Activated T-helper 9 cell treated with anti-CD3 and anti-CD28 coated beads, Interleukin-2, amount 50 U/mL, for 16 hours (primary cell): ENCODE data around the gene KEAP1.
"Not testable (repeated sequence)": the region's sequence is repeated elsewhere in the genome, so short reads cannot be mapped to it uniquely, and the experiment has no call there.

Experiments used
- DNase-seq: peaks from one replicate; pipeline ENCODE4 v3.0.0-alpha.2; 2020; ENCODE audit warnings: low read depth

Gene KEAP1

DNA sequence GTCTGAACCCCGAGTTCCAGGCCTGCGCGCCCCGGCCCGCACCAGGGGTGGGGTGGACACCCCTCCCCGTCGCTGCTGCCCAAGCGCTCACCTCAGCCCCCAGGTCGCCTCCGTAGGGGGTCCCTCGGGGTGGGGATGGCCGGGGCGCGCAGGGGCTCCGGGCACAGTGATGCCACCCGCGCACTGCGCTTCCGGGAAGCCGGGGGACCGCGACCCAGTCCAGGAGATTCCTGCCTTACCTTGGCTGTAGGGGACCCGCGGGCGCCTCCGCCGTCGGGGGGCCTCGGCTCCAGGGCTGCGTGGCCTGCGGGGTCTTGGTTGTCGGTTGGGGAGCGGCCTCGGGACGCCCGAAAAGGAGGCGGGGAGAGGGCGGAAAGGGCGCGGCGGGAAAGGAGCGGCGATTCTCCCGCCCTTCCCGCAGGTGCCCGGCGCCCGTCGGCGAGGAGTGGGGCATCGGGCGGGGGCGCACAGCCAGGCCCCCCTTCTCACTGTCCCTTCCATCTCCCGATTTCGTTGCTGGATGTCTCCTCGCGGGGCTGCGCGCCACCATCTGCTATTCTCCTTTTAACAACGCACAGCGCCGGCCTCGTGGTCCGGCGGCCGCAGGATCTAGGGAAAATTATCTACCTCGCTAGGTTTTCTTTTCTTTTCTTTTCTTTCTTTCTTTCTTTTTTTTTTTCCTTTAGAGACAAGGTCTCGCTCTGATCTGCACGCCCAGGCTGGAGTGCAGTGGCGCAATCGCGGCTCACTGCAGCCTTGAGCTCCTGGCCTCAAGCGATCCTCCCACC is at the start of gene KEAP1:
Gene KEAP1 (minus strand): TSS at position 355 of the 788 bp plus-strand sequence. CDS start 3,323 bp downstream, outside the sequence.
- peak; percentile 37 for DNase-seq

DNA sequence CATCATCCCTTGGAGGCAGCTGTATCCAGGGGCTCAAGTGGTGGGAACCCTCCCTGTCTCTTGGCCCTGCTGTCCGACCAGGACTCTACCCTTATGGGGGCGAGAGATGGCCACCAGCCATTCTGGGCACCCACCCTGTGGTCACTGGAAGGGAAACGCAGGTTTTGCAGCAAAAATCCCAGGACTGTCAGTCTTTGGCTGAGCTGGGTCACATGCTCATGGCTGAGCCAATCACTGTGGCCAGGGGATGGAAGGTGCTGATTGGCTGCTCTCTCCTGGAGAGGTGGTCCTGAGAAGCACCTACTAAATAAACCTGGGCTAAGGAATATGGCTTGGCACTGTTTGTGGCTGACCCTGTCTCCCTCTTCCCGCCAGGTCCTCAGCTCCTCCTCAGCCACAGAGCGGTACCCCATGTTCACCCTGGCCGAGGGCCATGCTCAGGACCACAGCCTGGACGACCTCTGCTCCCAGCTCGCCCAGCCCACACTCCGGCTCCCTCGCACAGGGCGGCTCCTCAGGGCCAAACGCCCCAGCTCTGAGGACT is 49.4 kb upstream of the KEAP1 start:
- no peak for DNase-seq

DNA sequence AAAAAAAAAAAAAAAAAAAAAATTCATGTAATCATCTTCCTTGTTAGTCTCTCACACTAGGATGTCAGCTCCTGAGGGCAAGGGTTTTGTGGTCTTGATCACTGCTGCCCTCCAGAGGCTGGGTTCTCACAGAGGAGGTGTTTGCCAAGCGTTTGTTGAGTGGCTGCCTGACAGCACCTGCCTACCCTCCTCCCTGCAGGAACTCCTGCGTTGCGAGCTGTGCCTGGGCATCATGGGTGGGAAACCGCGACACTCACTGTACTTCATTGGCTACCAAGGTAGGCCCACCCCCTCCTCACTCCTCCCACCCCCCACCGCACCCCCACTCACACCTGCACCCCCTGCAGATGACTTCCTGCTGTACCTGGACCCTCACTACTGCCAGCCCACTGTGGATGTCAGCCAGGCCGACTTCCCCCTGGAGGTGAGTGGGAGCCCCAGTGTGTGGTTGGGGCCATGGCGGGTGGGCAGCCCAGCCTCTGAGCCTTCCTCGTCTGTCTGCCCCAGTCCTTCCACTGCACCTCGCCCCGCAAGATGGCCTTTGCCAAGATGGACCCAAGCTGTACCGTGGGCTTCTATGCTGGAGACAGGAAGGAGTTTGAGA is 48.6 kb upstream of the KEAP1 start:
- no peak for DNase-seq

DNA sequence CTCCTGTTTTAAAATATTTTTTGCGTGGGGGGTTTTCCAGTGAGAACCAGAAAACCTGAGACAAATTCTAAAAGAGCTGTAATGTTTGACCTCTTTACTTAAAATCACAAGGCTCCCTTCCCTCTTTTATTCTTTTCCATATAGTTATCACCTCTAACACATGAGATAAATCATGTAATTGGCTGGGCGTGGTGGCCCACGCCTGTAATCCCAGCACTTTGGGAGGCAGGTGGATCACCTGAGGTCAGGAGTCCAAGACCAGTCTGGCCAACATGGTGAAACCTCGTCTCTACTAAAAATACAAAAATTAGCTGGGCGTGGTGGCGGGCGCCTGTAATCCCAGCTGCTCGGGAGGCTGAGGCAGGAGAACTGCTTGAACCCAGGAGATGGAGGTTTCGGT is 47.9 kb upstream of the KEAP1 start:
- not testable (repeated sequence) for DNase-seq

DNA sequence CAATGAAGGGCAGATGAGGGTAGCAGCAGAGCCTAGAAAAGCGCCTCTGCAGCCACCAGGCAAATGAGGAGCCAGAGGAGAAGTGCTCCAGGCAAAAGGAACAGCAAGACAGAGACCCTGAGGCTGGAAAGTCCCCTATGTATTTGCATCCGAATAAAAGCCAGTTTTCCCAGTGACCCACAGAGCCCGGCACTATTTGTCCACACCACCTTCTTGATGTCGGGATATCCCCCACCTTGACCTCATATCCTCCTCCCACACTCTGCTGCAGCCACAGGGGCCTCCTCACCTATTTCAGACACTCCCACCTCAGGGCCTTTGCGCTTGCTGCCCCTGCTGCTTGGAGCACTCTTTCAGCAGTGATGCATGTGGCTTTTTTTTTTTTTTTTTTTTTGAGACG is 47.2 kb upstream of the KEAP1 start:
- no peak for DNase-seq

DNA sequence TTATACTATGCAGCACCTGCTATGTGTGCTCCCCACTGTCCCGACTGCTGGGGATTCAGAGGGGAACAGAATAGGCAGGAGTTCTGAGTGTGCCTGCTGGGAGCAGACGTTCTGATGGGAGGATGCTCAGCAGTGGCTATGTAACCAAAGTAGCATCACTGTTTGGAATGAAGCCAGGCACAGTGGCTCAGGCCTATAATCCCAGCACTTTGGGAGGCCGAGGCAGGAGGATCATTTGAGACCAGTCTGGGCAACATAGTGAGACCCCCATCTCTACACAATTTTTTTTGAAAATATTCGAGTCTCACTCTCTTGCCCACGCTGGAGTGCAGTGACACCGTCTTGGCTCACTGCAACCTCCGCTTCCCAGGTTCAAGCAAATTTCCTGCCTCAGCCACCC is 46.6 kb upstream of the KEAP1 start:
- no peak for DNase-seq

DNA sequence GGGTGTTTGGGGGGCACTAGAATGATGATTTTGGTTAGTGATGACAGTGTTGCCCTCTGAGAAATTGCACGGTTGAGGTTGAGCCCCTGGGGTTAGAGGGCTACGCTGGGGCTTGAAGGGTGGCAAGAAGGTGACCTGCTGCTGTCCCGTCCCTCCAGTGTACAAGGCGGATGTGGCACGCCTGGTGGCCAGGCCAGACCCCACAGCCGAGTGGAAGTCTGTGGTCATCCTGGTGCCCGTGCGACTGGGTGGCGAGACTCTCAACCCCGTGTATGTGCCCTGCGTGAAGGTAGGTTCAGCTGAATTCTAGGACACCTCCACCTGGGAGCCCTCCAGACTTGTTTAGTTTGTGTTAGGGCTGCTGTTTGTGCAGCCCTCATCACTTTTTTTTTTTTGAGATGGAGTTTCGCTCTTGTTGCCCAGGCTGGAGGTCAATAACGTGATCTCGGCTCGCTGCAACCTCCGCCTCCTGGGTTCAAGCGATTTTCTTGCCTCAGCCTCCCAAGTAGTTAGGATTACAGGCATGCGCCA is 45.7 kb upstream of the KEAP1 start:
- no peak for DNase-seq

DNA sequence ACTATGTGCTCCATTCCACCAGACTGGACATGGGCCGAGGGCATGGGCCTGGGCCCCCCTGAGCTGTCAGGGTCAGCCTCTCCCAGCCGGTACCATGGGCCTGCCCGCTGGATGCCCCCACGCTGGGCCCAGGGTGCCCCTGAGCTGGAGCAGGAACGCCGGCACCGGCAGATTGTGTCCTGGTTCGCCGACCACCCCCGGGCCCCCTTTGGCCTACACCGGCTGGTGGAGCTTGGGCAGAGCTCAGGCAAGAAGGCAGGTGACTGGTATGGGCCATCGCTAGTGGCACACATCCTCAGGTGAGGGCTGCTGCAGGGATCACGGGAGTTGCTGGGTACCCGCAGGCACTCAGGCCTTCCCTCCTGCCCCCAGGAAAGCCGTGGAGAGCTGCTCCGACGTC is 43.7 kb upstream of the KEAP1 start:
- DNase-seq, result no peak

DNA sequence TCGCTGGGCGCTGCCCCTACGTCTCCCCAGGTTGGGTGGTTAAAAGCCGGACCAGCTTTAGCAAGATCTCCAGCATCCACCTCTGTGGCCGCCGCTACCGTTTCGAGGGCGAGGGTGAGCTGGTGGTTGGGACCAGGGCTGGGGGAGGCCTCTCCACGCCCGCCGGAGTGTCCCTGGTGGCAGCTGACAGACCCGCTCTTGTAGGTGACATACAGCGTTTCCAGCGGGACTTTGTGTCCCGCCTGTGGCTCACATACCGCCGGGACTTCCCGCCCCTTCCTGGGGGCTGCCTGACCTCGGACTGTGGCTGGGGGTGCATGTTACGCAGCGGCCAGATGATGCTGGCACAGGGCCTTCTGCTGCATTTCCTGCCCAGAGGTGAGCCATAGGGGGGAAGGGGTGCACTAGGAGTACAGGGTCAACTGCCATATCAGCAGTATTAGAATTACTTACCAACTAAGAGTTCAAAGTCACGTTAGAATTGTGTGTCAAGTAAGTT is 41.6 kb upstream of the KEAP1 start:
- no peak for DNase-seq

DNA sequence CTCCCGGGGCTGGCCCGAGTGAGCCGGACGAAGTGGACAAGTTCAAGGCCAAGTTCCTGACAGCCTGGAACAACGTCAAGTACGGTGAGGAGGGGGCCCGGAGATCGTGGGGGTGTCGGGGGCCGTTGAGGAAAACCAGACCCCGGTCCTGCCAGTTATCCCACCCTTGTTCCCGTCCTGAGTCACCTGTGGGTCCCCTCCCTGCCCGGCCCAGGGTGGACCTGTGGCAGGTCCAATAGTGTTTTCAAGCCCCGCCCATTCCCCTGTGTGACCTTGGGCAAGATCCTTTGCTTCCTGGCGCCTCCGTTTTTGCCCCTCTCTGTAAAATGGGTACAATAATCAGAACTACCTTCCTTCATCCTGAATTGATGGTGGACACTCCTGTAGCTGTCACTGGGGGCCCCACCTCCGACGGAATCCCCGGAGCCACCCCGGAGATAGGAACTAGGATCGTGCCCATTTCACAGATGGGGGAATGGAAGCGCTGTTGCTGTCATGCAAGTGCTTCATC is 41.1 kb upstream of the KEAP1 start:
- no peak for DNase-seq

DNA sequence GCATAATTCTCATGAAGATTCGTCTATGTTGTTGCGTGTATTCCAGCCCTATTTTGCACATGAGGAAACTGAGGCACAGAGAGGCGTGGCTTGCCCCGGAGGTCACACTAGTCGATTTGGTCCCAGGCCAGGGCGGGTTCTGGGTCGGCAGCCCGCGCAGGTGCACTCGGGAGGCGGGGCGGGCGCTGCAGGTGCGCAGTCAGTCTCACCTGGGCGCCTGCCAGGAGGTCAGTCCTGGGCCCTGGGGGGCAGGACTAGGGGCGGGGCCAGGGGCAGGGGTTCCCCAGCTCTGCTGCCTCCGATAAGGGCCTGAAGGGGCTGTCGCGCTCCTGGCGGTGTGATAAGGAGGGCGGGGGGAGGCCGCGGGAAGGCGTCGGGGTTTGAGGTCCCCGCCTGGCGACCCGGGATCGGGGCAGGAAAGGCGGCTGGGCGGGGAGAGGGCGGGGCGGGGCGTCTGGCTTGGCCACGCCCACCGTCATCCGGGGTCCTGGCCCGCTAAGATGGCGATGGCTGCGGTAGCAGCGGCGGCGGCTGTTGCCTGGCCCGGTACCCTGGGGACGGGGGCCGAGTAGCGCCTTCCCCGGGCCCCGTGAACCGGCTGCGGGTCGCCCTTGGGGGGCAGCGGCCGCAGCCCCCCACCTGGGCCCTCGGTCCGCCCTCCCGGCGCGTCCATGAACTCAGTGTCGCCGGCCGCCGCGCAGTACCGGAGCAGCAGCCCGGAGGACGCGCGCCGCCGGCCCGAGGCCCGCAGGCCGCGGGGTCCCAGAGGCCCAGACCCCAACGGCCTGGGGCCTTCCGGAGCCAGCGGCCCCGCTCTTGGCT is 40.5 kb upstream of the KEAP1 start, which contains the start of gene ATG4D:
Gene ATG4D (plus strand): TSS at position 485 of the 822 bp plus-strand sequence. CDS start 187 bp downstream, at position 672.
- DNase-seq, result peak; percentile 66

DNA sequence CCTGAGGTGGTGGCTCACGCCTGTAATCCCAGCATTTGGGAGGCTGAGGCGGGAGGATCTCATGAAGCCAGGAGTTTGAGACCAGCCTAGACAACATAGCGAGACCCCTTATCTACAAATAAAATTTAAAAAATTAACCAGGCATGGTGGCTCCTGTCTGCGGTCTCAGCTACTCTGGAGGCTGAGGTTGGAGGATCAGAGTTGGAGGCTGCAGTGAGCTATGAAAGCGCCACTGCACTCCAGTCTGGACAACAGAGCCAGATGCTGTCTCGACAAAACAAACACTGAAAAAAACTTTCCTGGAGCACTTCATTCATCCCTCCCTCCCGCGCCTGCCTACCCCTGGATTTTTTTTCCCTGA is 39.9 kb upstream of the KEAP1 start:
- no peak for DNase-seq

DNA sequence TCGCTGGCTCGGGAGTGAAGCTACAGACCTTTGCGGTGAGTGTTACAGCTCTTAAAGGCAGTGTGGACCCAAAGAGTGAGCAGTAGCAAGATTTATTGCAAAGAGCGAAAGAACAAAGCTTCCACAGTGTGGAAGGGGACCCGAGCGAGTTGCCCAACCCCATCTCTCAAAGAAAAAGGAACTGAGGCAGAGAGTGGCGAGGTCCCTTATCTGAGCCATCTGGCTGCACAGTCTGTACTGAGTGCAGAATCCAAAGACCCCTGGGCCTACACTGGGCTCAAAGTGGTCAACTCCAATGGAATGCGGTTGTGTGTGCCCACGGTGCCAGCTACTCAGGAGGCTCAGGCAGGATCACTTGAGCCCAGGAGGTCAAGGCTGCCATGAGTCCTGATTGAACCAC is 35.9 kb upstream of the KEAP1 start:
- DNase-seq, result not testable (repeated sequence)

DNA sequence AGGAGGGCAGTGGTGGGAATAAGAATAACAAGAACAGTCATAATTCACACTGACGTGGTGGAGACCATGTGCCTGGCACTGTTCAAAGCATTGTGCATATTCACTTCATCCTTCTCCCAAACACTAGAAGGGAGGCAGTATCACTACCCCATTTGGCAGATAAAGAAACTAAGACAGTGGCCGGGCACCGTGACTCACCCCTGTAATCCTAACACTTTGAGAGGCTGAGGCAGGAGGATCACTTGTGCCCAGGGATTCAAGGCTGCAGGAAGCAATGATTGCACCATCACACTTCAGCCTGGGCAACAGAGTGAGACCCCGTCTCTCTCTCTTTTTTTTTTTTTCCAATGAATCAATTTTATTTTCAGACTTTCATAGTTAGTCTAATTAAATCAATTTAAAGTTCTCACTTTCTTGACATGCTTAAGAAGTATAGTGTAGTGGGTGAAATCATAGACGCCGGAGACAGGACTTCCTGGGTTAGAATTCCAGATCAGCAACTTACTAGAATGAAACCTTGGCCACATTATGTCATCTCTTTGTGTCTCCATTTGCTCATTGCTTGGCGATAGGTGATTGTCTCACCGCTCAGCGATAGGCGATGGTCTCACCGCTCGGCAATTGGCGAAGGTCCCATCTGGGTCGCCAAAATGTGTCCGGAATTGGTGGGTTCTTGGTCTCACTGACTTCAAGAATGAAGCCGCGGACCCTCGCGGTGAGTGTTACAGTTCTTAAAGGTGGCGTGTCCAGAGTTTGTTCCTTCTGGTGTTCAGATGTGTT is 35.2 kb upstream of the KEAP1 start:
- DNase-seq, result no peak

DNA sequence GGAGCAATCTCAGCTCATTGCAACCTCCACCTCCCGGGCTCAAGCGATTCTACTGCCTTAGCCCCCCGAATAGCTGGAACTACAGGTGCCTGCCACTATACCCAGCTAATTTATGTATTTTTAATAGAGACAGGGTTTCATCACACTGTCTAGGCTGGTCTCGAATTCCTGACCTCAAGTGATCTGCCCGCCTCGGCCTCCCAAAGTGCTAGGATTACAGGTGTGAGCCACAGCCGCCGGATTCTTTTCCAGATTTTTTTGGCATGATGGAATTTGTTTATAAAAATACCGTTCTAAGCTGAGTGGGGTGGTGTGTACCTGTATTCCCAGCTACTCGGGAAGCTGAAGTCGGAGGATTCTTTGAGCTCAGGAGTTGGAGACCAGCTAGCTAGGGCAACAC is 34.5 kb upstream of the KEAP1 start:
- DNase-seq, result no peak

DNA sequence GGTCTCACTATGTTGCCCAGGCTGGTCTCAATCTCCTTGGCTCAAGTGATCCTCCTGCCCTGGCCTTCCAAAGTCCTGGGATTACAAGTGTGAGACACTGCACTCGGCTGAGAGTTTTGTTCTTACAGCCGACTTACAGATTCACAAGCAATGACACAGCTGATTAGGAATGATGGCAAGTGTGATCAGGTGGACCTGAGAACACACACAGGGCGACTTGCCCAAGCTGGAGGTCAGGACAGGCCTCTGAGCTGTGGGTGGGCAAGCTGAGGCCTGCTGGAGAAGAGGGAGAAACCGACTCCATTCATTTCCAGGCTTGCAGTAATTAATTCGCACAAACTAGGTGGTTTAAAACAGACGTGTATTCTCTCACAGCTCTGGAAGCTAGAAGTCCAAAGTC is 32.5 kb upstream of the KEAP1 start:
- DNase-seq, result no peak

DNA sequence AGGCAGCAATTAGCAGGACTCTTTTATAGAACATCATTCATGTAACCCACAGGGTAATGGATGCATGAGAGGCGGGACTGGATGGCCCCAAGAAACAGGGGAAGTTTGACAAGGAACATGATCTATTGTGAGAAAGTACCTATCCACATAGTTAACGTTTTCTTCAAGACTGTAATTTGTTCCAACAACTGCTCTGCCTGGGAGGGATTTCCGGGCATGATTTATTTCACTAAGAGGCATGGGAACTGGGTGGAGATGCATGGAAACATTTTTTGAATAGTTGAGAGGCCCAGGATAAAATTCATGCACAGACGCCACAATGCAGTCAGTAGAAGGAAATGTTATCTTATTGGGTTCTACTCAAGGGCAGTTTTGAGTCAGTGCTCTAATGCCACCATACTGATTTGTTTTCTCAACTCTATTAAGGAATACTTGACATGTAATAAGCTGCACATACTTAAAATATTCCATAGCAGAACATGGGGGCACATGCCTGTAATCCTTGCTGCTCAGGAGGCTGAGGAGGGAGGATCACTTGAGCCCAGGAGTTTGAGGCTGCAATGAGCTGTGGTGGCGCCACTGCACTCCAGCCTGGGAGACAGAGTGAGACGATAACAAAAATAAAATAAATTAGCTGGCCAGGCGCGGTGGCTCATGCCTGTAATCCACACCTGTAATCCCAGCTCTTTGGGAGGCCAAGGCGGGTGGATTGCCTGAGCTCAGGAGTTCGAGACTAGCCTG is 30.7 kb upstream of the KEAP1 start:
- no peak for DNase-seq

DNA sequence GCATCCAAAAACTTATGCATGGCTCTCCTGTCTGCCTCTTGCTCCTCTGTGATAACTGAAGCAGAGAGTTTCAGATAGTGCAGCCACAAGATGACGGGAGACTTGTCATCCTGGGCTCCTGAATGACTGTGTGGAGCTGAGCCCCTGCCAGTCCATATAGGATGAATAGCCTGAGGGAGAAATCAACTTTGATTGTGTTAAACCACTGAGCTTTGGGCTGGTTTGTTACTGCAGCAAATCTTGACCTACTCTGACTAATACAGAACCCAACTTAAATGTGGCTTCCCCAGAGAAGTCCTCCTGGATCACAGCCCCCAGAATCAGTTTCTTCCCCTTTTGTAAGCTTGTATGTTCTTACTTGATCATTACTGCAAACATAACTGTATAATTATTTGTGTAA is 29.3 kb upstream of the KEAP1 start:
- no peak for DNase-seq

DNA sequence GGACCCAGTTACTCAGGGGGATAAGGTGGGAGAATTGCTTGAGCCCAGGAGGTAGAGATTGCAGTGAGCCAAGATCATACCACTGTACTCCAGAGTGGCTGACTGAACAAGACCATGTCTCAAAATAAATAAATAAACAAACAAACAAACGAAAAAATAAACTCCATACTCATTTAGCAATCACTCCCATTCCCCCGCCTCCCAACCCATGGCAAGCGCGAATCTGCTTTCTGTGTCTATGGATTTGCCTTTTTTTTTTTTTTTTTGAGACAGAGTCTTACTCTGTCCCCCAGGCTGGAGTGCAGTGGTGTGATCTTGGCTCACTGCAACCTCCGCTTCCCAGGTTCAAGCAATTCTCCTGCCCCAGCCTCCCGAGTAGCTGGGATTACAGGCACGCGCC is 23.7 kb upstream of the KEAP1 start:
- DNase-seq, result not testable (repeated sequence)

DNA sequence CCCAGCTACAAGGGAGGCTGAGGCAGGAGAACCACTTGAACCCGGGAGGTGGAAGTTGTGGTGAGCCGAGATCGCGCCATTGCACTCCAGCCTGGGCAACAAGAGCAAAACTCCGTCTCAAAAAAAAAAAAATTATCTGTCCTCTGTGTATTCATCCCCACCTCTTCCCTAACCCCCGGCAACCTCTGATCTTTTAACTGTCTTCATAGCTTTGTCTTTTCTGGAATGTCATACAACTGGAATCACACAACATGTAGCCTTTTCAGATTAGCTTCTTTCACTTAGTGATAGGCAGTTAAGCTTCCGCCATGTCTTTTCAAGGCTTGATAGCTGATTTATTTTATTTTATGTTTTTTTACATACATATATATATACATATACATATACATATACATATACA is 22.5 kb upstream of the KEAP1 start:
- DNase-seq, result no peak
